Anterior cingulate cortex (tissue), 58 donors: ENCODE data around the gene P3H1.
"Not testable (repeated sequence)": the region's sequence is repeated elsewhere in the genome, so short reads cannot be mapped to it uniquely, and the experiment has no call there.

Source experiments
- DNase-seq, 58 donors: peaks; one replicate each; lab custom pipeline; 2025; lab: John Stamatoyannopoulos, UW

Gene P3H1

GRCh38 chr1:42773420-42773819, 6.6 kb upstream of the P3H1 start:
- DNase-seq = no peak

- DNase-seq = no peak
These were observed 3.0 kb upstream of the P3H1 start for GRCh38 chr1:42769811-42770210.

- DNase-seq = no peak
These were observed 1.3 kb upstream of the P3H1 start for GRCh38 chr1:42768172-42768571.

- peak in 3 of 58 donors; percentile 50 to 63 (median 53) for DNase-seq
These were observed 727 bp upstream of the P3H1 start for GRCh38 chr1:42767510-42768000.

GRCh38 chr1:42765832-42766740, 742 bp downstream of the P3H1 start:
- DNase-seq = peak in 26 of 58 donors; percentile 8 to 72 (median 49)

- DNase-seq = no peak
These were observed 1.6 kb downstream of the P3H1 start for GRCh38 chr1:42765269-42765668.

- DNase-seq = no peak
These were observed 4.6 kb downstream of the P3H1 start for GRCh38 chr1:42762269-42762668.

GRCh38 chr1:42761567-42761966, 5.3 kb downstream of the P3H1 start:
- no peak for DNase-seq

GRCh38 chr1:42759114-42759513, 7.7 kb downstream of the P3H1 start:
- DNase-seq = no peak

- DNase-seq = no peak
These were observed 8.2 kb downstream of the P3H1 start for GRCh38 chr1:42758641-42759040.

GRCh38 chr1:42757892-42758275, 8.9 kb downstream of the P3H1 start:
- DNase-seq = no peak

- peak in 1 of 58 donors; percentile 39 for DNase-seq
These were observed 9.6 kb downstream of the P3H1 start for GRCh38 chr1:42756956-42757891.

GRCh38 chr1:42753070-42753469, 13.8 kb downstream of the P3H1 start:
- DNase-seq = no peak

GRCh38 chr1:42752284-42752683, 14.5 kb downstream of the P3H1 start:
- DNase-seq = no peak

- not testable (repeated sequence) for DNase-seq
These were observed 15.2 kb downstream of the P3H1 start for GRCh38 chr1:42751511-42752070.

GRCh38 chr1:42750041-42750440, 16.8 kb downstream of the P3H1 start:
- no peak for DNase-seq

- DNase-seq = no peak
These were observed 18.1 kb downstream of the P3H1 start for GRCh38 chr1:42748461-42749410.

- DNase-seq = no peak
These were observed 18.8 kb downstream of the P3H1 start for GRCh38 chr1:42748021-42748420.

- peak in 26 of 58 donors; percentile 8 to 68 (median 24) for DNase-seq
These were observed 19.7 kb downstream of the P3H1 start for GRCh38 chr1:42747125-42747524.
